ENCODE data around the gene PRUNE1. TPM values are rescaled to one million over a fixed set of nuclear protein-coding genes. Genes with fewer than 3 reads are reported as not detected.

PRUNE1 gene
- total and polyA plus RNA-seq, 11 donors: 15.1 to 65.3 (median 39.8) TPM

DNA sequence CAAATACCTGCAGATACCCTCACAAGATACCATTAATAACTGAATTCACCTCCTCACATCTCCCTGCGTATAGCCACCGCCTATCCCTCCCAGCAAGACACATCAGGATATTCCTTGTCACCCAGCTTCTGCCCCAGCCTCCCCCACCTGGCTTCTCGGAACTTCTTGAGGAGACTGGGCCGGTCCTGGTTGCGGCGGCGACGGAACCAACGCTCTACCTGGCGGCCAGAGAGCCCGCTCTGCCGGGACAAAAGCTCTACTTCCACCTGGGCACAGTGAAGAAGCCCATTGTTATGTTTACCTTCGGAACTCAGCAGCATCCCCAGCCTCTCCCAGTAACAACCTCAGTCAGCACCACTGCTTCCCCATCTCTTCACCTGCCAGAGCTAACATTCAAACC is 40.3 kb upstream of the PRUNE1 start:
- peaks cover 0 to 40% (median 34%) of the 10 kb centered on the region in 12 donors for H3K4me1 ChIP-seq
- TF ChIP-seq POLR2A (IDR thresholded peaks at IDR 0.05): no peak
- TF ChIP-seq, protein P1, sequence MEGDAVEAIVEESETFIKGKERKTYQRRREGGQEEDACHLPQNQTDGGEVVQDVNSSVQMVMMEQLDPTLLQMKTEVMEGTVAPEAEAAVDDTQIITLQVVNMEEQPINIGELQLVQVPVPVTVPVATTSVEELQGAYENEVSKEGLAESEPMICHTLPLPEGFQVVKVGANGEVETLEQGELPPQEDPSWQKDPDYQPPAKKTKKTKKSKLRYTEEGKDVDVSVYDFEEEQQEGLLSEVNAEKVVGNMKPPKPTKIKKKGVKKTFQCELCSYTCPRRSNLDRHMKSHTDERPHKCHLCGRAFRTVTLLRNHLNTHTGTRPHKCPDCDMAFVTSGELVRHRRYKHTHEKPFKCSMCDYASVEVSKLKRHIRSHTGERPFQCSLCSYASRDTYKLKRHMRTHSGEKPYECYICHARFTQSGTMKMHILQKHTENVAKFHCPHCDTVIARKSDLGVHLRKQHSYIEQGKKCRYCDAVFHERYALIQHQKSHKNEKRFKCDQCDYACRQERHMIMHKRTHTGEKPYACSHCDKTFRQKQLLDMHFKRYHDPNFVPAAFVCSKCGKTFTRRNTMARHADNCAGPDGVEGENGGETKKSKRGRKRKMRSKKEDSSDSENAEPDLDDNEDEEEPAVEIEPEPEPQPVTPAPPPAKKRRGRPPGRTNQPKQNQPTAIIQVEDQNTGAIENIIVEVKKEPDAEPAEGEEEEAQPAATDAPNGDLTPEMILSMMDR (IDR thresholded peaks at IDR 0.05): no peak
- no peak overlapping the region for H3K4me3 ChIP-seq
- intact Hi-C loops (cut with DNase I): loop anchor here in 2 of 10 donors (2.0 to 5.0 kb wide), 2 partner anchors 19 to 36 kb away; no protein-coding TSS in a partner anchor
- no peaks in the 10 kb centered on the region for H3K27me3 ChIP-seq
- peaks cover 0 to 63% (median 60%) of the 10 kb centered on the region in 9 donors for H3K36me3 ChIP-seq
- no peak for DNase-seq
- WGBS, 4 donors: 96 to 98% (median 97%) methylated on average over 12 to 13 of the region's 13 CpGs
- H3K9me3 ChIP-seq: no peaks in the 10 kb centered on the region
- ATAC-seq: no peak
- no peak overlapping the region for H3K27ac ChIP-seq

DNA sequence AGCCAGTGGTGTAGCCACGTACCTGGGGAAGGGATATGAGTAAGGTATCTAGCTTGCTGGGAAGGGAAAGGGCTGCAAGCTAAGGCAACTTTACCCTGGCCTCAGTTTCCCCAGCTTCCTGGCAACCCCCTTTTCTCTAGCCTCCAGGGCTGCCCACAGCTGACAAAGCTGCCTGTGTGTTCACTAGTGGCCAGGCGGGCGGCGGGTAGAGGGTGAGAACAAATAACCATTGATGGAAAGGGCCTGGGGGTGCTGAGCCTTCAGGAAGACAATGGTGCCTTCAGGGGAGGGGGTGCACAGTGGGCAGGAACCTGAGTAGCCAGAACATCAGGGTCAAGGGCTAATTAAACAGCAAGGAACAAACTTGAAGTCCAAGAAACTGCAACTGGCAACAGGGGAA is 39.8 kb upstream of the PRUNE1 start:
- WGBS, 4 donors: 81 to 97% (median 96%) methylated on average over 4 of the region's 4 CpGs
- TF ChIP-seq, protein P1 (IDR thresholded peaks at IDR 0.05): no peak
- no peak for TF ChIP-seq POLR2A (IDR thresholded peaks at IDR 0.05)
- no peak for ATAC-seq
- Histone ChIP-seq H3K9me3 (no peaks in the 10 kb centered on the region), H3K4me3 (no peak overlapping the region), H3K27ac (no peak overlapping the region), H3K4me1 (peaks cover 0 to 44% (median 40%) of the 10 kb centered on the region in 12 donors), H3K27me3 (no peaks in the 10 kb centered on the region), H3K36me3 (peaks cover 0 to 58% (median 54%) of the 10 kb centered on the region in 9 donors)
- DNase-seq: no peak
- intact Hi-C loops (cut with DNase I): loop anchor here in 1 of 10 donors (5.0 kb wide), 1 partner anchor 36 kb away; no protein-coding TSS in a partner anchor

DNA sequence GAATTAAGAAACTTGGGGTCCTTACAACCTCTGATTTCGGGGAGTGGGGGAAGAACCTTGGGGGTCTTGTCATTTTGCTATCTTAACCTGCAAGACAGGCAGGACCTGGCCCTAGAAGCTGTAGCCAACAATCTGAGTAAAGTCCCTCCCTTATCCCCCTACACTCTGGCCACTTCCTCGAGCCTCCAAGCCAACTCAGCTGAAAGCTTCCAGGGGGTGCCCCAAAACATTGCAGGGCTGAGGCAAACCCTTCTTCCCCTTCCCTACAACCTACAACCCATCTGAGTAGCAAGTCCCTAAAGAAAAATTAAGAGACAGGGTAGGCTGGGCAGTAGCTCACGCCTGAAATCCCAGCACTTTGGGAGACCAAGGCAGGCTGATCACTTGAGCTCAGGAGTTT is 38.6 kb upstream of the PRUNE1 start:
- Histone ChIP-seq H3K27me3 (no peaks in the 10 kb centered on the region), H3K36me3 (peaks cover 0 to 46% (median 43%) of the 10 kb centered on the region in 9 donors), H3K4me1 (peaks cover 0 to 48% (median 43%) of the 10 kb centered on the region in 12 donors), H3K9me3 (no peaks in the 10 kb centered on the region), H3K27ac (peak overlapping the region in 3 of 12 donors; percentile 24 to 94 (median 27)), H3K4me3 (no peak overlapping the region)
- intact Hi-C loops (cut with DNase I): loop anchor here in 4 of 10 donors (5.0 kb wide), 3 partner anchors 37 to 92 kb away; partner anchors contain the start of genes SETDB1 (in 3 of the 4) and ARNT (in 1 of the 4)
- TF ChIP-seq, protein P1 (IDR thresholded peaks at IDR 0.05): no peak
- TF ChIP-seq POLR2A (IDR thresholded peaks at IDR 0.05): no peak
- WGBS, 4 donors: 82 to 84% (median 83%) methylated on average over 3 of the region's 3 CpGs
- DNase-seq (no peak), ATAC-seq (no peak)

DNA sequence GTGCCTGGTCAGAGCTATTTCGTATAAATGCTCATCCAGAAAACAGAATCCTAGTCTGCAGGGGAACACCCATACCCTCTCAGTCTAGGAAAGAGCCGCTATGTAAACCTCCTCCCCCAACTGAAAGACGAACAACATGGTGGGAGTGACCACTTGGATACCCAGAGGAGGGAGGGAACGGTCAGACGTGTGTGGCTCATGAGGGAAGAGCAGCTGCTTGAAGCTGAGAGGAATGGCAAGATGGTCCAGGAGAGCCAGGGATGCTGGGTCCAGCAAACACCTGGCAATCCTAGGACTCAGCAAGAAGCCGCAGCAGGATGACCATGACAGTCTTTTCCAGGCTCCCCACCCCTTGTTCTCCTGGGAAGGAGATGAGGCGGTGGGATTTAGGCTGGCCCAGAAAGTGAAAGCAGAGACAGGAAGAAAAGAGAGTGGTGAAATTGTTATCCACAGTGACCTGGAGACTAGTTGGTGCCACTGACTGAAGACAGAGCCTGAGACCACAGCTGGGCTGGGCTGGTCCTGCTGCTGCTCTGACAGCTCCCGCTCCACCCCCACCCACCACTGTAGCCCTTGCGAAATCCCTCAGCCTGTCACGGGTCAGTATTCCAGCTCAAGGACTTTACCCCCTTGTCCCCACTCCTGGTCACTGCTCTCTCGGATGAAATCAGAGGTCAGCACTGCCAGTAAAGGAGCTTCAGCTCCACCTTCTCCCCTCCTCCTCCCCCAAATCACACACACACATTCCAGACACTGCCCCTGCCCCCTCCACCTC is 37.3 kb upstream of the PRUNE1 start:
- Histone ChIP-seq H3K27me3 (no peaks in the 10 kb centered on the region), H3K36me3 (peaks cover 0 to 32% (median 29%) of the 10 kb centered on the region in 9 donors), H3K4me1 (peaks cover 0 to 55% (median 46%) of the 10 kb centered on the region in 12 donors), H3K27ac (peak overlapping the region in 11 of 12 donors; percentile 70 to 99 (median 95)), H3K4me3 (peak overlapping the region in 7 of 12 donors; percentile 3 to 97 (median 10)), H3K9me3 (no peaks in the 10 kb centered on the region)
- ATAC-seq: peak; percentile 59 to 87 (median 84)
- no peak for TF ChIP-seq POLR2A (IDR thresholded peaks at IDR 0.05)
- TF ChIP-seq, protein P1 (IDR thresholded peaks at IDR 0.05): no peak
- intact Hi-C loops (cut with DNase I): loop anchor here in 3 of 10 donors (5.0 kb wide), 2 partner anchors 44 to 94 kb away; partner anchors contain the start of genes SETDB1 (in 3 of the 3) and ARNT (in 1 of the 3)
- 34 to 49% (median 44%) methylated on average over 10 to 11 of the region's 11 CpGs for WGBS, 4 donors
- DNase-seq: peak; percentile 69 to 92 (median 79)
